Hematopoietic multipotent progenitor cell treated with erythropoietin and hydrocortisone succinate and interleukin-3 and kit ligand, for 4 days (in vitro differentiated cells): ENCODE results near the gene ARHGAP15.

Experiments used
- DNase-seq: peaks from one replicate; pipeline ENCODE4 v3.0.0-alpha.2; 2015

ARHGAP15 gene

DNA sequence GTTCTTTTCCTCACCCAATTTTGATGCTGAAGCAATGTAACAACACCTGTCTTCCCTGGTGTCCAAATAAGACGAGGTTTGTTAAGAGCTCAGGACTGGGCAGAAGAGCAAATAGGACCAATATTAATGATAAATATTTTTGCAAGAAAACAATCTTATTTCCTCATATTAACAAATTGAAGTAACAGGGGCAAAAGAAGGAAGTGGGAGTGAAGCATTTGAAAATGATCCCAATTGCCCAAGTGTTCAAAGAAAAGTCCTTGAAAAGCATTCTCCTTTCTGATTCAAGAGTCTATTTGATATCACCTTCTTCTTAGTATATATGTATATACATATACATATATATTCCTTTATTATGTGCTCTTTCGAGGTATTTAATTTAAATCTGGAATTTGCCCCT lies 418.8 kb downstream of the ARHGAP15 start:
- no peak for DNase-seq

DNA sequence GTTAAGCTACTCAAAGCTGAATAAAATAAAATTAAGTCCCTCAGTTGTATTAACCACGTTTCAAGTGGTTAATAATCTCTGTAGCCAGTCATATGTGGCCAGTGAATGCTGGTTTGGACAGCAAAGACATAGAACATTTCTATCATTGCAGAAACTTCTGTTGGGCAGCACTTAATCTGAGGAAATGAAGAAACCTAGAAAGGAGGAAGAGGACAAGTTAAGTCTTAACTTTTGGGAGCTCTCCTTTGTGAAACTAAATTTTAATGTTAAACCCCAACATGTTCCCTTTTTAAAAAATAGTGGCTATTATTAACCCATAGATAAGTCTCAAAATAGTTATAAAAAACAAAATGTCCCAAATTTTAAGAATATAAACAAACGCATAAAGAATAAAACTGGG lies 421.3 kb downstream of the ARHGAP15 start:
- DNase-seq: peak; percentile 10

DNA sequence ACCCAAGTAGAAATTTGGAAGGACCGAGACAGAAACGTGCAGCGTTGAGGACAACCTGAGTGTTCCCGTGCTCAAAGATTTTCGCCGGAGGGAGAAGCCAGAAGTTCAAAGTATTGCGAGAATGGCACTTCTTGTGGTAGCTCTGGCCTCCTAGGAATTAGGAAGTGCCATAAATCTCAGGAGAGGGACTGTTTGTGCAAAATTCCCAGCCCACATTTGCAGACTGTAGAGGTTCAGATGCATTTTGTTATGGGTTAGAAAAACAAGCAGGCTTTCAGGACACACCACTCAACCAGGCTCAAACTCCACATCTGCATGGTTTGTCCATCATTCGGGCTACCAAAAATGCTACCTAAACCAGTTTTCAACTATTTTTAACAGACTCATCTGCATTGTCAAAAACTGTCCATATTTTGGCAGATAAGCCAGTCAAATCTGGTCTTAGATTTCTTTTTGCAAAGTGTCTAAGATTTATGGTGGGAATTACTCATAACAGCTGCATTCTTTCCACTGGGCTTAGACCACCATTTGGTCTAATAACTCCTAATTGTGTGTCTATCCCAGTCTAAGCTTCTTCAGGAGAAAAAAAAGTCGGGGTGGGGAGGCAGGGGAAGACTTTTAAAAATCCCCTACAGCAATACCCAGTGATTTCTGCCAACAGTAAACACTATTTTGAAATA lies 422.9 kb downstream of the ARHGAP15 start:
- no peak for DNase-seq

DNA sequence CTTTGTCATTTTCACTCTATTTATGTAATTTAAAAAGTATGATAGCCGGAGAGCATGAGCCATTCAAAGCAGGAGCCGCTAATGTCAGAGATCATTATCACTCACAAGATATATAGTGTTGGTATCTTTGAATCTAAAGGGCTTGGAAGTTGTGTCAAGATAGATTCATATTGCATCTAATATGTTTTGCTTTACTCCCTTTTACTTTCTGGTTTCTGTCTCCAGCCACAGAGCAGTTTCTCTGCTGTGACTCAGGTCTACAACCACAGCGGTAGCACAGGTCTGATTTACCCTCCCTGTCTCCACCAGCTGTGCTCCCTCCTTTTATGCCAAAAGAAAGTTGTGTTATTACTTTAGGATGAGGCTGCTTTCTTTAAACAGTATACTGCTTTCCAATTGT lies 424.0 kb downstream of the ARHGAP15 start:
- peak; percentile 4 for DNase-seq

DNA sequence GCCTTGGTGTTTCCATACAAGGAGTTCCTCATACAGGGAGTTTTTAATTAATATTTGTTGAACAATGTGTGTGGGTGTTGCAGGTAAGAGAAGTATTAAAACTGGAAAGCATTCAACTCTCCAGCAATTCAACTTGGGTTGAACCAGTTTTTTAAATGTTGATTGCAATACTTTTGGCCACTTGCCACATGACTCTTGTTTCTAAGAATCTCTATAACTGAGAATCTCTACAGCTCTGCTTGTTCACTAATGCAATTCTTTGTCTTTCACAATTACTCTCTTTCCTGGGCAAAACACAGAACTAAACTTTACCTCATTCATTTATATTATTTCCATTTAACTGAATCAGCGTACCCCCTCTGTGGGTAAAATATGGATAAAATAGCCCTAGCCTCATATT lies 429.4 kb downstream of the ARHGAP15 start:
- peak; percentile 66 for DNase-seq

DNA sequence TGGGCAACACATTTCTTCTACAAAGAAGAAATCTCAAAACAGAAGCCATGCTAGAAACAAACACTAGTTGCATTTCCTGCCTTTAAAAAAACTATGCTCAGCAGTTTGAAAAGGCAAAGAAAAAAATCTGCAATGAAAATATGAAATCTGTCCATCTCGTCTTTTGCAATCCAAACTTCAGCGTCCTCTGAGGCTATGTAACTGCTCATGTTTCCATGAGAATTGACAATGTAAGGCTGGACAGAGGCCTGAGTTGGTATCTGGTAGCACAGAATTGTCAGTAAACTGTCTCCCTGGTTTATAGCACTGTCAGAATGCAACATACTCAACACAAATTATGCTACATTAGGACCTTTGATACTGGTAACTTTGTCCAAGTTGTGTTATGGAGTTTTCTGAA lies 429.9 kb downstream of the ARHGAP15 start:
- DNase-seq: no peak

DNA sequence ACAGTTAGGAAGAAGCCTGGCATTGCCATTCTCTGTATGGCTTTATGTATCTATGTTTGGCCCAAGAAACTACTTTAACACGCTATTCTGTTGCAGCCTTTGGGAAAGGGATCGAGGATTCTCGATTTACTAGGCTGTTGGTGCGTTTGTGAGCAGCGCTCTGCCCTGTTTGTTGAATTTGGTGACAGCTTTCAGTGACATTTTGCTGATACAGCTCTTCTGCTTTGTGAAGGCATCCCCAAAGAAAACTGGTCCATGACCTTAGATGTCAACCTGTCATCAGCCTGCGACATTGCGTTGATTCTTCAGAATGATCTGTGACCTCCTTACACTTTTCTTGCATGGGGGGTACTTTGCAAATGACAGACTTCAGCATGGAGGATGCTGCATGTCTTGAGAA lies 431.5 kb downstream of the ARHGAP15 start:
- no peak for DNase-seq

DNA sequence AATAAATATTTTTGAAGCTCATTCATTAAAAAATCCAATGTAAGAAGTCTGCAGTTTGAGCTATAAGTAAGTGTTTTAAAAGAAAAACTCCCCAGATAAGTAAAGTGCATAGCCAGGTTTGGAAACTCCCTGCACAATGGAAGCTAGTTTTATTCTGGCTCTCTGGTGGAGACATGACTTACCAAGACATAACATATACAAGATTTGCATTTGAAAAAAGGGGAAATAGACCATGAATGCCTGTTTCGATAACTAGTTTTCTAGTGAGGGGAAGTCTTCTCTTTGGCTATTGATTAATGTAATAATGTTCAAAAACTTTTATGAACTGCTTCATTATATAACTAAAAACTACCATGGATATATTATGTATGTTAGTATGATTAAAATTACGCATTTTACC lies 435.2 kb downstream of the ARHGAP15 start:
- DNase-seq: no peak

DNA sequence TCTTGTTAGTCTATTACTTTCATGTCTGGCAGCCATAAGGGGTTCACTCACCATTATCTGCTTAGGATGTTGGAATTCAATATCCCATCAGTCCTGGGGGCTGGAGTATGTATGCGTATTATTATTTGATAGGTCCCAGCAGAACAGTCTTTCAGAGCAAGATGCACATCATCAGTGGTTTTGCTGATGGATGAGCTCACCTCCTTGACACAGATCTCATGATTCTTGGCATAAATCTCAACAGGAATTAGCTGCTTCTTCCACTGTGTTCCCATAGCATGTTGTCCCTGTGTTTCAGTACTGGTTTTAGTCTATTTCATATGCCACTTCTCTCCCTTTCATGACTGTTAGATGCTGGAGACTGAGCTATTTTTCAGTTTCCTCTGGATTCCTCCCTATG lies 442.5 kb downstream of the ARHGAP15 start:
- DNase-seq: no peak

- no peak for DNase-seq
Measured at GRCh38 chr2:143572421-143572820, 443.2 kb downstream of the ARHGAP15 start.

GRCh38 chr2:143574069-143574468 lies 444.9 kb downstream of the ARHGAP15 start:
- peak; percentile 9 for DNase-seq

DNA sequence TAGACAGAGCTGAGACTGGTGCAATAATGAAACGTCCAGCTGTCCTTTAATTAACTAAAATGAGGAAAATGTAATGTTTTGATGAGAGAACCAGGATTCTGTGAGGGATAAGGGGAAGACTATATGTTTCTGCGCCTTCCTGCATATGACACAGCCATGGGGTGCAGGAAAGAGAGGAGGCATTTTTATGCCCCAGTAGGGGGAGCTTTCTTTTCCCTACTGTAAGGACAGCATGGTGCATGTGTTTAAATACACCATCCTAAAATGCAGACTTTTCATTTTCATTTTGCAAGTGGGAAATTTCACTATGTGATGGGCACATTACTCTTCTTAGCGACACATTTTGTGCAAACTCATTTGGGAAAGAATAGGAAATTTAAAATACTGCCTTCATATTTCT lies 446.1 kb downstream of the ARHGAP15 start:
- peak; percentile 44 for DNase-seq

GRCh38 chr2:143577489-143577888 lies 448.3 kb downstream of the ARHGAP15 start:
- no peak for DNase-seq

GRCh38 chr2:143579456-143579855 lies 450.2 kb downstream of the ARHGAP15 start:
- DNase-seq: no peak

DNA sequence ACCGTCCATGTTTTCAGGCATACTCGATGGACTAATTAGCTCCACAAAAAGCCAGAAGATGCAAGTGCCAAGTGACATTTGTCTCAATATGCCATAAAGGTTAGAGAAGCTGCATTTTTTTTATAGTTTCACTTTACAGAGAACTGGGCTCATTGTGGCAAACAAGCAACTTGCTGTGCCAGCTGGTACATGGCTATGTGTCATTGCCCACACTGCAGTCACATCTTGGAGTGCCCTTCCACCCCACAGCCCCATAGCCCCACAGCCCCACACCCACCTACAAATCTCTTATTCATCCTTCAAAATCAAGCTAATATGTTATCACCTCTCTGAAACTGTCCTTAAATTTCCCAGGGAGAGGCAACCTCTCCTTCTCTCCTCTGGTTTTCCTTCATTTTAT lies 451.9 kb downstream of the ARHGAP15 start:
- peak; percentile 7 for DNase-seq

- DNase-seq: peak; percentile 13
Measured at GRCh38 chr2:143582046-143582747, 453.0 kb downstream of the ARHGAP15 start.

GRCh38 chr2:143584936-143585335 lies 455.7 kb downstream of the ARHGAP15 start:
- no peak for DNase-seq

DNA sequence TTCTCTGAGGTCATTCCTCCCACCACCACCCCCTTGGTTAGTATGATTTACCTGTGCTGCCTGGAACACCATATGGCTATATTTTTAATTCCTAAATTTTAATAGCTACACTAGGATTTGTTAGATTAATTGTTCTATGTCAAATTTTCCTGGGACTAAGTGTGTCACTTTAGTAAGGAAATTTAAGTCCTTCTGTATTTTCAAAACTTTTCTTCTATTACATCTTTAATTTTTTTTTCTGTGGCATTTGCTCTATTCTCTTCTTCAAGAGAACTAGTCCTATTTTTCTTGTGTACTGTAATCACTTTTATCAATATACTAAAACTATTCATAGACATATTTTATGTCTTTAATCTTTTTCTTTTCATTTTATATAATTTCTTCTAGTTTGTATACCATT lies 456.9 kb downstream of the ARHGAP15 start:
- DNase-seq: no peak

GRCh38 chr2:143588746-143589145 lies 459.5 kb downstream of the ARHGAP15 start:
- DNase-seq: peak; percentile 6

- DNase-seq: no peak
Measured at GRCh38 chr2:143594161-143594560, 464.9 kb downstream of the ARHGAP15 start.

DNA sequence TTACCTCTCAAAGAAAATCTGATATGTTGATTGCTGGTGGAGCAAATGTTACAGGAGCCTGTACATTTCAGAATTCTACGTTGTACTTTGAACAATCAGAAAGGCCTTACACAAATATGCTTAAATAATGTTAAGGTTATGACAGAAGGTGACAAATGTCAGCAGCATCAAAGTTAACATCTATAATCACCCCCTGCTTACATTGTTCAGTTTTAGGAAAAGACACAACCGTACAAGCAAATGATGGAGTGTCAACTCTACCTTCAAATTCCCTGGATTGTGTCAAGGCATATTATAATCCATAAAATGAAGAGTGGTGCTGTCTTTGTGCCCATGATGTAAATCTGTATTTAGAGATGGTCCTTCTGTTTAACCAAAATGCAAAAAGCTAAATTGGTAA lies 465.5 kb downstream of the ARHGAP15 start:
- no peak for DNase-seq

DNA sequence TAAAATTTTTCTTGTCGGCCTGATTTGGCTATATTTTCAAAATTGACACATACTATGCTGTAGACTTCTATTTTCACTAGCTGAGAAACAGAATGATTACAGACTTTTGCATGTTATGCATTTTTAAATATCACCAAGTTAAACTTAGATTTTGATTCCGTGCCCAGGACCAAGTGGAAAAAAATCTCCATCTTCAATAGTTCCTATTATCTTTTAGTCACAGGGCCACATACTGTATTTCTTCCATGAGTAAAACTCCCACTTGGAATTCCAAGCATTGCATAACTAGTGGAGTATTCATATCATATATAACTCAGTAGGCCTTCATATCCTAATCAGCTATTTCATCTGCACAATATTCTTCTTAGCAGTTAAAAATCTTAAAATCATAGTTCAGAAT lies 470.9 kb downstream of the ARHGAP15 start:
- no peak for DNase-seq

GRCh38 chr2:143601828-143602227 lies 472.6 kb downstream of the ARHGAP15 start:
- DNase-seq: no peak

- no peak for DNase-seq
Measured at GRCh38 chr2:143603035-143603655, 473.9 kb downstream of the ARHGAP15 start.
